ENCODE results near the gene TMEM272. TPM values are rescaled to one million over a fixed set of nuclear protein-coding genes. Genes with fewer than 3 reads are reported as not detected.

The TMEM272 gene
- total and polyA plus RNA-seq, 9 of the 15 experiments (the other 6 are each of a cell fraction or from before 2014, with no cell fraction given), result 0.04 to 0.16 (median 0.06) TPM; not detected in 2

DNA sequence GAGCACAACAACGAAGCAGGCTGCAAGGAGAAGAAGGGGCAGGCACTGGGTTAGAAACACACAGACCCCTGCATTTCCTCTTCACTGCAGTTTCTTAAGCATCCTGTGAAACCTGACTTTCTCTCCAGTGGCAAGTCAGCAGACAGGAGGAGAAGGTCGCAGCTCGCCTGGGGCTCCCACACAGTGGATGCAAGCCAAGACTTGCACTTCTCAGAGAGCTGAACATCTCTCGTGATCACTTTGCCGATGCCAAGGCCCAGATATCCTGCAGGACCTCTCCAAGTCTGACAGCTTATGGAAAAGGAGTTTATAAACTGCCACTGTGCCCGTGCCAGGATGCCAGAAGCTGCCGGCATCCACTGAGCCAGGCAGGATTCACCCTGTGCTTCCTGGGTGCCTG is 18.4 kb downstream of the TMEM272 start:
- Histone ChIP-seq H2AFZ (ENCODE audit: low read depth, low read length) (no peak overlapping the region), H3K27ac (ENCODE audit: extremely low read depth, low read depth, low read length) (no peak overlapping the region), H4K20me1 (replicated peaks; ENCODE audit: control insufficient read depth, insufficient read depth, low read length) (no peaks in the 10 kb centered on the region), H3K9me1 (ENCODE audit: control insufficient read depth, insufficient read depth, low read length) (no peaks in the 10 kb centered on the region), H3K9me3 (replicated peaks; ENCODE audit: control insufficient read depth, insufficient read depth, low read depth, low read length) (no peaks in the 10 kb centered on the region), H3K27me3 (ENCODE audit: control insufficient read depth in 2 of 2, insufficient read depth in 2 of 2, low read length in 2 of 2) (peaks cover 4 to 43% of the 10 kb centered on the region in 2 experiments; a peak in 3 of 5 replicates), H3K79me2 (ENCODE audit: control insufficient read depth, insufficient read depth, low read length) (no peaks in the 10 kb centered on the region), H3K9ac (ENCODE audit: insufficient read depth in 1 of 2, low read depth in 2 of 2, low read length in 2 of 2) (no peak overlapping the region), H3K4me1 (replicated peaks in 1 of 2; ENCODE audit: control insufficient read depth in 2 of 2, insufficient read depth in 2 of 2, low read length in 2 of 2) (no peaks in the 10 kb centered on the region; a peak in 1 of 5 replicates), H3K4me2 (ENCODE audit: insufficient read depth, low read length) (no peak overlapping the region), H3K36me3 (ENCODE audit: control insufficient read depth, insufficient read depth, low read length) (no peaks in the 10 kb centered on the region), H3K4me3 (no peak overlapping the region)
- POLR2A ChIA-PET, result interaction anchor here (0.7 kb wide), 1 partner anchor 239 kb away, joined by 4 read pairs; no protein-coding TSS in a partner anchor
- no peak for ATAC-seq
- intact Hi-C loops (cut with micrococcal nuclease) (no loop called here), in situ Hi-C loops (cut with MboI) (loop anchor here (10.0 kb wide), 1 partner anchor 298 kb away; the partner anchor contains the start of gene NEK5)
- BruUV-seq (replicated peaks), result no TSS peak
- FAIRE-seq, result no peak
- WGBS (ENCODE audit: insufficient coverage, low coverage, missing lambda C conversion rate), result 18% methylated on average over 7 of the region's 7 CpGs
- DNase-seq (ENCODE audit: extremely low read depth in 1 of 4, low spot score in 3 of 4), result no peak
- TF ChIP-seq ZNF232 (CRISPR knock-in tag; IDR thresholded peaks at IDR 0.05) (no peak), YY1 (IDR thresholded peaks at IDR 0.05; ENCODE audit: borderline replicate concordance in 1 of 3, control insufficient read depth in 1 of 3, extremely low read depth in 1 of 3, insufficient read depth in 3 of 3, insufficient read length in 1 of 3, insufficient replicate concordance in 2 of 3, low read depth in 1 of 3, low read length in 2 of 3) (no peak), GATA2 (CRISPR knock-in tag; IDR thresholded peaks at IDR 0.05) (no peak), TCF7 (IDR thresholded peaks at IDR 0.05; ENCODE audit: borderline replicate concordance) (no peak), GABPB1 (CRISPR knock-in tag; IDR thresholded peaks at IDR 0.05) (no peak), ETV1 (tag; conservative IDR thresholded peaks at IDR 0.05; ENCODE audit: low read depth) (no peak), MTA2 (IDR thresholded peaks at IDR 0.05; ENCODE audit: low read depth) (no peak), GATAD2B (IDR thresholded peaks at IDR 0.05; ENCODE audit: borderline replicate concordance) (no peak), EP400 (IDR thresholded peaks at IDR 0.05) (no peak)
- TF ChIP-seq, protein P1, sequence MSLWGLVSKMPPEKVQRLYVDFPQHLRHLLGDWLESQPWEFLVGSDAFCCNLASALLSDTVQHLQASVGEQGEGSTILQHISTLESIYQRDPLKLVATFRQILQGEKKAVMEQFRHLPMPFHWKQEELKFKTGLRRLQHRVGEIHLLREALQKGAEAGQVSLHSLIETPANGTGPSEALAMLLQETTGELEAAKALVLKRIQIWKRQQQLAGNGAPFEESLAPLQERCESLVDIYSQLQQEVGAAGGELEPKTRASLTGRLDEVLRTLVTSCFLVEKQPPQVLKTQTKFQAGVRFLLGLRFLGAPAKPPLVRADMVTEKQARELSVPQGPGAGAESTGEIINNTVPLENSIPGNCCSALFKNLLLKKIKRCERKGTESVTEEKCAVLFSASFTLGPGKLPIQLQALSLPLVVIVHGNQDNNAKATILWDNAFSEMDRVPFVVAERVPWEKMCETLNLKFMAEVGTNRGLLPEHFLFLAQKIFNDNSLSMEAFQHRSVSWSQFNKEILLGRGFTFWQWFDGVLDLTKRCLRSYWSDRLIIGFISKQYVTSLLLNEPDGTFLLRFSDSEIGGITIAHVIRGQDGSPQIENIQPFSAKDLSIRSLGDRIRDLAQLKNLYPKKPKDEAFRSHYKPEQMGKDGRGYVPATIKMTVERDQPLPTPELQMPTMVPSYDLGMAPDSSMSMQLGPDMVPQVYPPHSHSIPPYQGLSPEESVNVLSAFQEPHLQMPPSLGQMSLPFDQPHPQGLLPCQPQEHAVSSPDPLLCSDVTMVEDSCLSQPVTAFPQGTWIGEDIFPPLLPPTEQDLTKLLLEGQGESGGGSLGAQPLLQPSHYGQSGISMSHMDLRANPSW (CRISPR knock-in tag; IDR thresholded peaks at IDR 0.05), result no peak
- CTCF ChIA-PET (ENCODE audit: low intra/inter-chr PET ratio), result no interaction called here
